HG02938 (cell line): ENCODE results near the gene BEND7.
"Not testable (repeated sequence)": the region's sequence is repeated elsewhere in the genome, so short reads cannot be mapped to it uniquely, and the experiment has no call there.

Experiments used
- ATAC-seq: cut with Tn5 transposase; IDR thresholded peaks from one replicate; pipeline ENCODE4 v1.9.1; 2021; ENCODE audit warnings: mild to moderate bottlenecking, moderate library complexity; ENCODE audit not compliant: unreplicated experiment

The BEND7 gene

GRCh38 chr10:13427943-13428342 is 100.9 kb downstream of the BEND7 start:
- ATAC-seq = not testable (repeated sequence)

GRCh38 chr10:13425397-13425796 is 103.4 kb downstream of the BEND7 start:
- ATAC-seq = no peak

GRCh38 chr10:13422800-13423199 is 106.0 kb downstream of the BEND7 start:
- no peak for ATAC-seq

- no peak for ATAC-seq
Measured at GRCh38 chr10:13421382-13421917, 107.4 kb downstream of the BEND7 start.

- ATAC-seq = no peak
Measured at GRCh38 chr10:13420532-13421307, 108.1 kb downstream of the BEND7 start.

- ATAC-seq = no peak
Measured at GRCh38 chr10:13417459-13418126, 111.2 kb downstream of the BEND7 start.

GRCh38 chr10:13416760-13417159 is 112.1 kb downstream of the BEND7 start:
- no peak for ATAC-seq

- ATAC-seq = no peak
Measured at GRCh38 chr10:13414855-13415254, 114.0 kb downstream of the BEND7 start.

- no peak for ATAC-seq
Measured at GRCh38 chr10:13414137-13414536, 114.7 kb downstream of the BEND7 start.

GRCh38 chr10:13412894-13413293 is 115.9 kb downstream of the BEND7 start:
- no peak for ATAC-seq

GRCh38 chr10:13404791-13405190 is 124.0 kb downstream of the BEND7 start:
- ATAC-seq = no peak

GRCh38 chr10:13404305-13404759 is 124.5 kb downstream of the BEND7 start:
- ATAC-seq = no peak

GRCh38 chr10:13403426-13403825 is 125.4 kb downstream of the BEND7 start:
- ATAC-seq = not testable (repeated sequence)

- no peak for ATAC-seq
Measured at GRCh38 chr10:13402021-13402420, 126.8 kb downstream of the BEND7 start.

GRCh38 chr10:13401142-13401541 is 127.7 kb downstream of the BEND7 start:
- no peak for ATAC-seq

GRCh38 chr10:13400196-13400965 is 128.4 kb downstream of the BEND7 start:
- no peak for ATAC-seq

- ATAC-seq = no peak
Measured at GRCh38 chr10:13399752-13400151, 129.1 kb downstream of the BEND7 start.

GRCh38 chr10:13399236-13399635 is 129.6 kb downstream of the BEND7 start:
- no peak for ATAC-seq

- ATAC-seq = no peak
Measured at GRCh38 chr10:13397052-13397451, 131.8 kb downstream of the BEND7 start.

GRCh38 chr10:13396369-13396768 is 132.4 kb downstream of the BEND7 start:
- ATAC-seq = no peak

- no peak for ATAC-seq
Measured at GRCh38 chr10:13395540-13395939, 133.3 kb downstream of the BEND7 start.
